ENCODE measurements around the gene CORIN.

The CORIN gene

DNA sequence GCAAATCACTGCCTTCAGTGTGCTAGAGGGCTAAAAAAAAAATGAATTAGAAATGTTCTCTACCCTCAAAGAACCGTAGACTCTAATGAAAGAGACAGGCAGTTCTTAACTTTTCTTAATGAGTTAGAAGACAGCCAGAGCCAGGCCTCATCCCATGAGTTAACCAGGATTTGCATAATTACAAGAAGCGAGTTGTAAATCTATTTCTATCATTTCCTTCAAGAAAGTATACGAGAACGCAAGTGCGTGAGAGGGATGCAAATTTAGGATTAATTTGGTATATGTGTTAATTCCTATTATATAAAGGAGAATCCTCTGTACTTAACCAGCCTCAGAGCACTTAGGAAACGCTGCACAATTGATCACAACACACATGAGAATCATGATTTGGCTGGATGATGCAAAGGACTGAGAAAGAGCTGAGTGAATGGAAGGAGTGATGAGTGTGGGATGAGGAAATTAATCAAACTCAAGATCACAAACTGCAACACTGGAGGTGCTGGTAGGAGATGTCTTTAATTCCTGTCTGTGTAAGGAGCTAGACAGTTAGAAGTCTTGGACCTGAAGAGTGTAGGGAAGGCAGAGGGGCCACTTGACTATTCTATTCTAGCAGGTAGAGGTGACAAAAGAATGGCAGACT lies 195.6 kb downstream of the CORIN start:
- DNase-seq (ENCODE audit: low spot score), result no peak

DNA sequence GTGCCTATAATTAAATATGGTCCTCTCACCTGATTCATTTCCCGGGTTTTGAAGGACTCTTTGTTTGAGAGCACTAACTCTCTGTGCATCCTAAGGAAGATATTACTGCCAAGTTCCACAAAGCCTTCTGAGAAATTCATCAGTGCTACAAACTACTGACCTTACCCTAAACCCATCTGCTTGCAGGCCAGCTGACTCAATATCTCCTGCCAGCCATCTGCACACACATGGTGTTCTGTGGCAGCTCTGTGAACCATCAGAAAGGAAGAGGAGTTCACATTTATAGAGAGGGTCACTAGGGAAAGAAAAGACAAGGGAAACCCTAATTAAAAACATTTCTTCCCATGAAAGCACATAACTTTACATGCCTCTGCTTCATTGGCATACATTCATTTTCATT lies 196.1 kb downstream of the CORIN start:
- no peak for DNase-seq (ENCODE audit: low spot score)

DNA sequence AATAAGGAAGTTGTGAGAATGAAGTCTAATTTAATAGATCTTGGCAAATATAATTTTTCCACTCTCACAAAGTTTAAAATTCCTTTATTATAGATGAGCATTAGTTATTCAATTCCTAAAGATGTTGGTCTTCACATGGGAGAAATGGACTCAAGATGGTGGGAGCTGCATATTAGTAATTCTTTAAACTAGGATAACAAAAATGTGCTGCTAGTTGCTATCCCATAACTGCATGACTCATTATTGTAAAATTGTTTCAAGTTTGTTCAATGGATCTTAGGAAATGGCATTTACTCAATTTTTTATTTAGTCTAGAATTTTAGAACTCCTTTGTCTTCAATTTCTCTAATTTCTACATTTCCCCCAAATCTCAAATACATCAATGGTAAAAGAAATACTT lies 197.0 kb downstream of the CORIN start:
- no peak for DNase-seq (ENCODE audit: low spot score)

DNA sequence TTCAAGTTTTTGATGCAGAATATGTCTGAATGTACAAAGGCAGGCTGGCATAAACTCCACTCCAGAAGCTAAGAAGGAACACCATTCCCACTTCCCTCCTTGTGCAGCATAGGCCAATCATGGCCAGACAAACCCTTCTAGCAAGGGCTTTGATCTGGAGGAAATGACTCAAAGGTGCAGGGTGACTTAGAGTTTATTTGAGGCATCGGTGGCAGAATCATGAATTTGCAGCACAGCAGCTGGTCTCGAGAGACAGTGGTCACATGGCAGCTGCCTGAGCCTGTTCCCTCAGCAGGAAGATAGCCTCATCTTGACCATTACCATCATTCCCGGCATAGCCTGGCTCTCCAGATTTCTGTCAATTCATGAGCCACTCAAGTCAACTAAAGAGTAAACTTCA lies 198.3 kb downstream of the CORIN start:
- DNase-seq (ENCODE audit: low spot score), result no peak

DNA sequence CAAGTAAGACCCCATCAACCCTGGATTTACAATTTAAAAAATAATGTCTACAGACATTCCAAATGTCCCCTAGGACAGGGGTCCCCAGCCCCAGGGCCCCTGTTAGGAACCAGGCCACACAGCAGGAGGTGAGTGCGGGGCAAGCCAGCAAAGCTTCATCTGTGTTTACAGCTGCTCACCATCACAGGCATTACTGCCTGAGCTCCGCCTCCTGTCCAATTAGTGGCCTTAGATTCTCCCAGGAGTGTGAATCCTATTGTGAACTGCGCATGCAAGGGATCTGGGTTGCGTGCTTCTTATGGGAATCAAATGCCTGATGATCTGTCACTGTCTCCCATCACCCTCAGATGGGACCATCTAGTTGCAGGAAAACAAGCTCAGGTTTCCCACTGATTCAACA lies 206.7 kb downstream of the CORIN start:
- DNase-seq (ENCODE audit: low spot score), result no peak

DNA sequence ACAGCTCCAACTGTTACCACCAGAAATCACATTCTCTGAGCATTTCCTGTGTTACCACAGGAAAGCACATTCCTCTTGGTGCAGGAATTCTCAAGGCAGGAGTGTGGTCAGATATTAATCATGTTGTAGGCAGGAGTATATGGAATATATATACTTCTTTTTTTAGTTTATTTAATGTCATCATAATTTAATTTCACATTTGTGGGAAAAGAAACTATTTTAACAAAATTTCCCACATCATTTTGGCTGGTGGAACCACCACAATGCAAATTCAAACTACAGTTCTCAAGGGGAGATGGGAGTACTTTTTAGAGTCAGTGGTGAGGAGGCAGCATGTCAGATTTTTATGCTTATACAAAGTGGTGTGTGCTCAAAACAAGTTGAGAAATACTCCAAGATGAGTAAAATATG lies 213.8 kb downstream of the CORIN start:
- no peak for DNase-seq (ENCODE audit: low spot score)

DNA sequence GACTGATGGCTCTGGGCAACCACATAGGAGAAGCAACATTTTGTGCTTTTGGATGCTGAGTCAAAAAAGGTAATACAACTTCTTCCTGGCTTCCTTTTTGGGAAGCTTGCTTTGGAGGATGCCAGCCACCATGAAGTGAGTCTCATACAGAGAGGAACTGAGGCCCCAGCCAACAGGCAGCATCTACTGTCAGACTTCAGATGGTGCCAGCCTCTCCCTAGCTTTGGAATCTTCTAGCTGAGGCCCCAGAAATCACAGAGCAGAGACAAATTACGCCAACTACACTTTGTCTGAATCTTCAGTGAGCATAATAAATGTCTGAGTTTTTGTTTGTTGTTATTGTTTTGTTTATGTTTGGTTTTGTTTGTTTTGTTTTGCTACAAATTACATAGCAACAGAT lies 216.7 kb downstream of the CORIN start:
- DNase-seq (ENCODE audit: low spot score), result no peak

DNA sequence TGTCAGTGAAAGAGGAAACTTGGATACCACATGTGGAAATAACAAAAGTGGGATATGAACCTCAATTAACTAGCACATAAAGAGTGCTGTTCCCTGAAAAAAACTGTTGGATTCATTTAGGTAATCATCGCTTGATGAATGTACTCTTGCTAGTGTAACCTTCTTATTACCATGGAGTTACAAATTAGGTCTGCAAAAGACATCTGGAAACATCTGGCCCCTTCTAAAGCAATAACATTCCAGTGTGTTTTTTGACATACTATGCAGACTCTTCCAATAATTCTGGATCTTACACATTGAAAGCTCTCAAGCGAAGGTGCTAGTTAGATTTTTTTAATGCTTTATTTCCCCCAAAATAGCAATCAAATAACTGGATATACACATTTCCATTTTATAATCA lies 218.2 kb downstream of the CORIN start:
- no peak for DNase-seq (ENCODE audit: low spot score)

DNA sequence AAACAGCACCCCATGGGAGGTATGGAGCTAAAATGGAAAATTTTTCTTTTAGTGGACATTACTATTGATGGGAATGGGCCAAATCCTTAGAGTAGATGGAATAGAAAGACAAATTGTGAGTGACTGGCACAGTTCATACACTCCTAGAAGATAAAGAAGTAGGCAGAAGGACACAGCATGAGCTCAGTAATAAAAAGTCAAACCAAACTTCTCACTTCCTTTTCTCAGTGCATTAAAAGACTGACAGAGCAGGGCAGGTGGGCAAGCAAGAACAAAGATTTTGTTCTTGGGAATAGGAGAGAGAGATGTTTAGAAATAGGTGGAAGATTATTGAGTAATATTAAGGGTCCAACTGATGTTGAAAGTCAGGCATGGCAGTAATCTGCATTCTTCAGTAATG lies 220.3 kb downstream of the CORIN start:
- DNase-seq (ENCODE audit: low spot score), result no peak

DNA sequence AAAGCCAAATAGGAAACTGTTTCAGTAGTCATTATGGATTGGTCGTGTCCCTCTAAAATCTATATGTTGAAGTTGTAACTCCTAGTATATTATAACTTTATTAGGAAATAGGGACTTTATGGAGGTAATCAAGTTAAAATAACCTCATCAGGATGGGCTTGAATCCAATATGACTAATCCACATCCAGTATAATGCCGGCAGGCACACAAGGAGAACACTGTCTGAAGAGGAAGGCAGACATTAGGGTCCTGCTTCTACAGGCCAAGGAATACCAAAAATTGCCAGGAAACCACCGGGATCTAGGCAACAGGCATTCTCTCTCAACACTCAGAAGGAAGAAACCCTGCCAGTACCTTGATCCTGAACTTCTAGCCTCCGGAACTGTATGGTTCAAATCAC lies 222.5 kb downstream of the CORIN start:
- no peak for DNase-seq (ENCODE audit: low spot score)

DNA sequence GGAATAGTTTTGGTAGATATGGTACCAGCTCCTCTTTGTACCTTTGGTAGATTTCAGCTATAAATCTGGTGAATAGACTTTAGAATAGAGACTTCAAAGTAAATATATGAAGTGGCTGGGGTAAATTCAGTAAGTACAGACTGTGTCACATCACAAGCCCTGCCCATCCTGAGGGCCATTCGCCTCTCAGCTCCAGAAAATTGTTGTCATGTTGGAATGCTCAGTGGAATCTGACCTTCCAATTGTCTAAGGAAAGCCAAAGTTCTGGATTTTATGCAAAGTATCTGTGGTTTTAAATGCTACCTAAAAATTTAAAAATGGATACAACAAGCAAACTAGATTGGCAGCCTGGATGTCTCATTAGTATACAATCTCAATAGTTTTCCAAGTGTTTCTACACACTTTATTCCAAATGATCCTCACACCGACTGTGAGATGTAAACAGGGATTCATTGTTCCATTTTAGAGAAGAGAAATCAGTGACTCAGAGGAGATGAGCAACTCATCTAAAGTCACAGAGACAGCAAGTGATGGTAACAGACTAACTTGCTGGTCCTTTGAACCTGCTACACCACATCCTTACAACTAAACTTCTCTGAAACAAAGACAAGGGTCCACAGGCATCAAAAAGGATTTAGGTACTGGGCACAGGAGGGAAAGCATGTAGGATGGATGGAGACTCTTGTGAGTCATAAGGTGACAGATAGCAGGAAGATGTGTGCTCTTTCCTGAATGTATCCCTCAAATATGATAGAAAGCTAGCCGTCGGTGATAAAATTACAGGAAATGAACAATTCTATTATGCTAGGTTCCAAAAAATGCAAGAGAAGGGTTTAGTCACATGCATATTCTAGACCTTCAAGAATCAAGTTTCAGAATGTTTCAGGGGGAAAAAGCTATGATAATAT lies 225.5 kb downstream of the CORIN start:
- DNase-seq (ENCODE audit: low spot score), result no peak

DNA sequence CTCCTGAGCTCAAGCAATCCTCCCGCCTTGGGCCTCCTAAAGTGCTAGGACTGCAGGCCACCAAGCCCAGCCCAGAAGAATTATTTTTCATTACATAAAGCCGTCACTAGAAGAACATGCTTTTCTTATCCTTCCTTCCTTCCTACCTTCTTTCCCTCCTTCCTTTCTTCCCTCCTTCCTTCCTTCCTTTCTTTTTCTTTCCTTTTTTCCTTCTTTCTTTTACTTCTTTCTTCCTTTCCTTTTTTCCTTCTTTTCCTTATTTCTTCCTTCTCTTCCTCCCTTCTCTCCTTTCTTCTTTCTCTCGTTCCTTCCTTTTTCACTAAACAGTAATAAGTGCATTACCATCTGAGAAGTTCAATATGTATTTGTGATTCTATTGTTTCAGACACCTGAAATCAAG lies 231.4 kb downstream of the CORIN start:
- no peak for DNase-seq (ENCODE audit: low spot score)

DNA sequence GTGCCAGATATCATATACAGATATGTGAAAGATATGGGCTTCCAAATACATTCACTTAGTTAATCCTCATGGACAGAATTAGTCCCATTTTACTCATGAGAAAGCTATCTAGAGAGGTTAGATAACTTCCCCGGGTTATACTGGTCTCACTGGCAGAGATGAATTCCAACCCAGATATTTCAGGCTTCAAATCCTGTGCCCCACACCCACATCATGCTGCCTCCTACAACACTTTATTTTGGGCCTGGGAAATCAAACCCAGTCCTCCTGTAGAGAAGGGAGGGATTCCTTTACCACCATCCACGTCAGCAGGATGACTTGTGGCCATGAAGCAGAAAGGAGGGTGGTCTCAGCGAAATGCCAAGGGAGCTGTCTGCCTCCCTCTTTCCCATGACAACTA lies 239.0 kb downstream of the CORIN start:
- no peak for DNase-seq (ENCODE audit: low spot score)

DNA sequence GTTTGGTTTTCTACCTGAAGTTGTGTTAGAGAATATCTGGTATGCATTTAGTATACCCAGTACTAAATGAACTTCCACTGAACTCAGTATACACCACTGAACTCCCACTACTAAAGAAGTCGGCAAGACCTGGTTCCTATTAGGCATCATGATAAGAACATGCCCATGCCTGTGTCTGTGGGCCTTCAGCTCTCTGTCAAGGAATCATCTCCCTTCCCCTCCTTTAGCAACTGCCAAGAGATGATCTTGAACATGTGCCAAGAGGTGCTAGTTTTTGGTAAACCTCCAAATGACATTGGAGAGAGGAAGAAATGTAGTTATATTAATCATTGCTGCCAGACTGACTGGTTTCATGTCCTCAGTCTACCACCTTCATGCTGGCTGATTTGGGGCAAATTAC lies 239.5 kb downstream of the CORIN start:
- DNase-seq (ENCODE audit: low spot score), result no peak

DNA sequence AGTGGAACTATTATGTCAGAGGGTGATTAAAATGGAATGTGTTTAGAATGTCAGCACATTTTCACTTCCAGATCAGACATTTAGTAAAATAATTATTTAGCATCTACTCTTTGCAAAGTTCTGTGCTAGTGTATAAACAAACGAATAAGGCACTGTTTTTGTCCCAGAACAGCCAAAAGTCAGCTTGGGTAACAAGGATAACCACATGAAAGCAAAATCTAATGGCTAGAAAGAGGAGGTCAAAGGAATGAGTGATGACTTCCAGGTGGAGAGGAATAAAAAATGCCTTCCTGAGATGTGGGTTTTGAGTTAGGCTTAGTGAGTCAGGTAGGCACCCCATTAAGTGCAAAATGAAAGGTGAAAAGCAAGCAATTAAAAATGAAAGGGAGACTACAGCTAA lies 240.2 kb downstream of the CORIN start:
- no peak for DNase-seq (ENCODE audit: low spot score)

DNA sequence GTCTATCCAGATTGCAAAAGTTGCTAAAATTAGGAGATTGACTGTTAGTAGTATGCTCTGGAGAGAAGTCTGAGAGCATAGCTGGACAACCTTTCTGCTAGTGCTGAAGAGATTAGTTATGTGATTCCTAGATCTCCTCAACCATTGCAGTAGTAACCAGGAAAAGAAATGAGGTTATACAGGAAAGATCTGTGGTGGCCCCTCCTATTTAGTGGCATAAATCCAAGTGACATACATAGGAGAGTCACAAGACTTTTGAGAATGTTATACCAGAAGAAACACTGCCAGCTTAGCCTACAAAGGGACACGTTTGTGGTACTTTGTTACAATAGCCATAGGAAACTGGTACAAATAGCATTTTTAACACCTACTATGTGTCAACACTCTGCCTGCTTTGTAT lies 247.5 kb downstream of the CORIN start:
- DNase-seq (ENCODE audit: low spot score), result no peak

DNA sequence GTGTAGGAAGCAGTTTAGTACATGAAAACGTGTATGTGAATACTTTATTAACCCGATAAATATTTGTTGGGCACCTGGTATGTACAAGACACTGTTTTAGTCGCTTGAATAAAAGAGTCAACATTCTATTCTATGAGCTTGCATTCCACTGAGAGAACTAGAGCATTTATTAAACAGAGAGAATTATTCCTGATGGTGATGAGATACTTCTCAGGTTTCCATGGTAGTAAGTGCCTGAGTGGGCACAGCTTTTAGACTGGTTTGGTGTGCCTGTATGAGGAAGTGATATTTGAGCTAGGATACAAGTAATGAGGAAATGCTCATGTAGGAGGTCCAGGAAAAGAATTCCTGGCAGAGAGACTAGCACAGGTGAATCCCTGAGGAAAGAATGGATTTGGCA lies 258.6 kb downstream of the CORIN start:
- no peak for DNase-seq (ENCODE audit: low spot score)

DNA sequence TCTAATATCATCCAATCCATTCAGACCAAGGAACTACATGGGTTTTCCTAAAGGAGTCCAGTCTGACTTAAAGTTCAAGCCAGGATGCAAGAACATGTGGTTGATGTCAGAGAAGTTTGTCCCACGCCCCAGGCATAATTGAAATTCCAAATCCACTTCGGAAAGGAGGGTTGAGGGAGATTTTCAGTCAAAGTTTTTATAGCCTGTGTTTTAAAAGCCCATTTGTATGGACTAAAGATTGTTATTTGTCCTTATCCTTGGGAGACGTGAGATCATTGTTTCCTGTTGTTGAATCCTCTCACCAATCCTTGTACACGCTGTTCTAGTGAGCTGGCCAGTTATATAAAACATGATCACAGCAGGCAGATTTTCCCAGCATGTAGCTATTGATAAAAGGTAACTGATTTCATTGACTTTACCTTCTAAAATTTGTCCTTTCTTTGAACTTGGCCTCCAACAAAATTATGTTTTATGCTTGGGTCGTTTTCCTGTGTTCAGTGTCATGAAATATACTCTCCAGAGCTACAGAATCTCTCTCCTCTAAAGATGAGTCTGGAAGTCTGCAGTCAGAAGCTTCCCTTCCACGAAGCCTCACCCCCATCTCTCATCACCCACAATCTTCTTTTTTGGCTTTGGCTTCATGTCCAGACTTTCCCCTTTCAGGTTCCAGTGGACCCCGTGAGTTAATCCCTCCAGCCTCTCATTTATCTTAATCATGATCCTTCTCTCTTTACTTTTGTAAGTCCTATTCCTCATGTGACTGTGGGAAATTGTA lies 259.9 kb downstream of the CORIN start:
- no peak for DNase-seq (ENCODE audit: low spot score)

DNA sequence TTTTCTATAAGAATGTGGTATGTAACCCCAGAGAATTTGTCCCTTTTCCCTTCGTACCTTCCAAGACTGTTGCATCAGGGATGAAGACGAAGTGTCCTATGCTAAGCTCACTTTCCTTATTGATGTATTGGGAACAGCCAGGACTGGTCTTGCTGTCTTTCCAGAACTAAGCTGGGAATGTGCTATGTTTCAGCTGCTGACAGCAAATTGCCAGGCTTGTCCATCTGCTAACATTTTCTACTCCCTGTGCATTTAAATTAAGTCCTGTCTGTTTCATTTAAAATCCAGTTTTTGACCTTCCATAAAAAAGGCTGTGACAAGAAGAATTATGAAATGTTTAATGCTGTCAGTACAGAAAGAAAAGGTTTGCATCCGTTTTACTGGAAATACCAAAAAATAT lies 264.9 kb downstream of the CORIN start:
- DNase-seq (ENCODE audit: low spot score), result no peak

DNA sequence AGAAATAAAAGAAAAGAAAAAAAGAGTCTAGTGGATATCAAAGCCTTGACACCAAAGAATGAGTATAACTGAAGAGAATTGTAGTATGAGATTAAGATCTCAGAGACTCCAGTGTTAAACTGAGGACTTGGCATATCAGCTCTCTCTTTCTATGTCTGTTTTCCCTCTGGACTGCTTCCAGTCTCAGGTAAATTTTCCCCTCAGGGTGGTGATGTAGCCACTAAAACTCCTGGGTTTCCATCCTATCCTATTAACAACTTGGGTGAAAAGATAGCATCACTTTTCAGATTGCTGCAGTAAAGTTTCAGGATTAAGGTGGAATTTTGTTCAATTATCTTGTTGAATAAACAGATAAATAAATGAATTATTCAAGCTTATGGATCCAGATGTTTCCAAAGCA lies 267.1 kb downstream of the CORIN start:
- DNase-seq (ENCODE audit: low spot score), result no peak

DNA sequence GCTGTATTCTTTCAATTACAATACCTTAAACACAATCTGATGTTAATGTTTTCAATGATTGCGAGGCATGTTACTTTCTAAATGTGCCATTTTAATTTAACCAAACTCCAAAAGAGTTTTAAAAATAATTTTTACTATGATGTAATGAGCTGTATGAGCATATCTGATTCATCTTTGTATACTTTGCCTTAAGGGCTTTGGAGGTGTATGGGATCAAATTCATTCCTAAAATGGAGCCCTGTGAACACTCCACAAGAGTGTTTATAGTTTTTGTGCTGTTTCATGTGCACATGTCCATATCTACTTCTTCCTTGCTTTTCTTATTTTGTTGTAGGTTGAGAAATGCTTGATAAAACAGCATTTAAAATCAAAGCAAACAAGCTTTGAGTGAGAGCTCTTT lies 270.4 kb downstream of the CORIN start:
- DNase-seq (ENCODE audit: low spot score), result no peak

DNA sequence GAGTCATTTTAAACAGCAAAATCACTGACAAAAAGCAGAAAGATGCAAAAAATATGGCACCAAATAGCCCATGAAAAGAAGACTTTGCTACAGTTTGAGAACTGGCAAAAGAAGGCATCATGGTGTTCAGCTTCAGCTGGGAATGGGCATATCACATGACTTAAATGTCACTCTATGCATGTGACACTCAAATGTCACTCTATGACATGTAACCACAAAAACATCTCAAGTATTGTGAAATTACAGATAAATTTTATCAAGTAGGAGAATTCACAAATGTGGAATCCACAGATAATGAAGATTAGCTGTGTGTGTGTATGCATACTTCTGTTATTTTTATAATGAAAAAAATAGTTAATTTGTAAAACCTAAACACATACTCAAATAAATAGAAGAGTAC lies 270.9 kb downstream of the CORIN start:
- no peak for DNase-seq (ENCODE audit: low spot score)

DNA sequence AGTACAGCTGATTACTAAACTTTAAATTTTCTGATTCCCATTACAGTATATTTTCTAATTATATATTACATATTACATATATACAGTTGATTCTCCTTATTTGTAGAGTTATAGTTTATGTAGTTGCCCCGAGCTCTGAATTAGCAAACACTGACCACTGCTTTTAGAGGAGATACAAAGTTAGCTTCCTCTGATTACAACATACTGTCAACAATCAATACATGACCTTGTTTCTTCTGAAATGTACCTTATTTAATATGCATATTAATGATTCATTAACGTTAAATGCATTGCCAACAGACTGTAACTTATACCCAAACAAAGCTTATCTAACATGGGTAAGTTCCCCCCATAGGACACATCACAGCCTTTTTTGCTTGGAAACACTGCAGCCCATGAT lies 271.3 kb downstream of the CORIN start:
- no peak for DNase-seq (ENCODE audit: low spot score)
